GM12878 (cell line): ENCODE measurements around the gene GSTCD.

Experiments used
- CHD1 ChIP-seq: IDR thresholded peaks from 2 replicates; pipeline ENCODE4 v1.6.1; 2012; ENCODE audit warnings: low read depth, low read length, improper control_type of control experiment
- CTCF ChIP-seq, 3 experiments: IDR thresholded peaks in 2 of 3; conservative IDR thresholded peaks in 1 of 3; 2 replicates each; pipeline ENCODE4 v1.5.1; 2011; ENCODE audit warnings: low read depth in 3 of 3, low read length in 3 of 3, mild to moderate bottlenecking in 3 of 3, control low read depth in 2 of 3, moderate library complexity in 2 of 3, inconsistent platforms in 1 of 3, mixed read lengths in 1 of 3; ENCODE audit not compliant: control insufficient read depth in 2 of 3, insufficient read depth in 1 of 3; ENCODE audit errors: extremely low read depth in 1 of 3
- EGR1 ChIP-seq, 2 experiments: IDR thresholded peaks; 1 replicate in 1 of 2; 2 replicates in 1 of 2; pipeline ENCODE4 v1.6.1; 2011 to 2012; ENCODE audit warnings: low read depth in 2 of 2, low read length in 2 of 2, borderline replicate concordance in 1 of 2, mild to moderate bottlenecking in 1 of 2, moderate library complexity in 1 of 2
- POLR2A ChIP-seq: IDR thresholded peaks from 2 replicates; pipeline ENCODE4 v1.6.1; 2011; ENCODE audit warnings: low read depth, mild to moderate bottlenecking, low read length
- RAD21 ChIP-seq: IDR thresholded peaks from 2 replicates; pipeline ENCODE4 v1.6.1; 2011; ENCODE audit warnings: mild to moderate bottlenecking, low read depth, low read length, moderate library complexity; ENCODE audit not compliant: insufficient read depth
- SIN3A ChIP-seq: IDR thresholded peaks from 2 replicates; pipeline ENCODE4 v1.6.1; 2012; ENCODE audit warnings: low read depth, low read length, improper control_type of control experiment

GRCh38 chr4:105835177-105835576 is 126.6 kb downstream of the GSTCD start:
- TF ChIP-seq EGR1 (IDR thresholded peaks at IDR 0.05; ENCODE audit: borderline replicate concordance in 1 of 2, low read depth in 2 of 2, low read length in 2 of 2), result no peak
- no peak for TF ChIP-seq RAD21
- TF ChIP-seq POLR2A, result no peak
- no peak for TF ChIP-seq SIN3A
- TF ChIP-seq CTCF (IDR thresholded peaks at IDR 0.05 in 2 of 3, conservative IDR thresholded peaks at IDR 0.05 in 1 of 3; ENCODE audit: control insufficient read depth in 2 of 3, extremely low read depth in 1 of 3, insufficient read depth in 1 of 3, low read depth in 3 of 3, low read length in 3 of 3), result no peak
- TF ChIP-seq CHD1, result no peak
